ENCODE results near the gene MARCHF9.

DNA sequence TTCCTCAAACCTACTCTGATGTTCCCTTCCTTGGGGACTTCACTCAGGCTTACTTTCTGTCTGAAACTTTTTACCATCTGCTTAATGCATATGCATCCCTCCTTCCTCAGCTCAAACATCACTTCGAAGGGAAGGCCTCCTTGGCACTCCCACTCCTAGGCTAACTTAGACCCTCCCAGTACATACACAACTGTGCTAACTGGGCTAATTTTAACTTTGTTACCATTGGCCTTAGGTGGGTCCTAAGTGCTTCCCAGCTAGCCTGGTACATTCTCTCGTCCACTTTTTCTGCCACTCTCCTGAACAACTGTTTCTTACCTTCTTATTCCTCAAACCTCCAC is 21.3 kb downstream of the MARCHF9 start:
- TF ChIP-seq, protein P1, sequence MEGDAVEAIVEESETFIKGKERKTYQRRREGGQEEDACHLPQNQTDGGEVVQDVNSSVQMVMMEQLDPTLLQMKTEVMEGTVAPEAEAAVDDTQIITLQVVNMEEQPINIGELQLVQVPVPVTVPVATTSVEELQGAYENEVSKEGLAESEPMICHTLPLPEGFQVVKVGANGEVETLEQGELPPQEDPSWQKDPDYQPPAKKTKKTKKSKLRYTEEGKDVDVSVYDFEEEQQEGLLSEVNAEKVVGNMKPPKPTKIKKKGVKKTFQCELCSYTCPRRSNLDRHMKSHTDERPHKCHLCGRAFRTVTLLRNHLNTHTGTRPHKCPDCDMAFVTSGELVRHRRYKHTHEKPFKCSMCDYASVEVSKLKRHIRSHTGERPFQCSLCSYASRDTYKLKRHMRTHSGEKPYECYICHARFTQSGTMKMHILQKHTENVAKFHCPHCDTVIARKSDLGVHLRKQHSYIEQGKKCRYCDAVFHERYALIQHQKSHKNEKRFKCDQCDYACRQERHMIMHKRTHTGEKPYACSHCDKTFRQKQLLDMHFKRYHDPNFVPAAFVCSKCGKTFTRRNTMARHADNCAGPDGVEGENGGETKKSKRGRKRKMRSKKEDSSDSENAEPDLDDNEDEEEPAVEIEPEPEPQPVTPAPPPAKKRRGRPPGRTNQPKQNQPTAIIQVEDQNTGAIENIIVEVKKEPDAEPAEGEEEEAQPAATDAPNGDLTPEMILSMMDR (IDR thresholded peaks at IDR 0.05) = no peak
- TF ChIP-seq EZH2 (IDR thresholded peaks at IDR 0.05) = no peak
